ENCODE measurements around the gene HSD17B12.

- TF ChIP-seq CTCF (IDR thresholded peaks at IDR 0.05; ENCODE audit: low read length) (peak; percentile 31; the same call in 1 of the 2 replicates), EZH2 (IDR thresholded peaks at IDR 0.05; ENCODE audit: borderline replicate concordance, low read length) (no peak)
Observed at GRCh38 chr11:43810929-43811596, 130.5 kb downstream of the HSD17B12 start.

Data from OCI-LY1 (cell line).